SIG-M5 treated with dmso at 0.1 percent for 504 hours (cell line): ENCODE results near the gene HPS5.

ENCODE experiments used
- DNase-seq: peaks from one replicate; lab custom pipeline; 2025; ENCODE audit not compliant: unreplicated experiment; lab: John Stamatoyannopoulos, UW

HPS5 gene

DNA sequence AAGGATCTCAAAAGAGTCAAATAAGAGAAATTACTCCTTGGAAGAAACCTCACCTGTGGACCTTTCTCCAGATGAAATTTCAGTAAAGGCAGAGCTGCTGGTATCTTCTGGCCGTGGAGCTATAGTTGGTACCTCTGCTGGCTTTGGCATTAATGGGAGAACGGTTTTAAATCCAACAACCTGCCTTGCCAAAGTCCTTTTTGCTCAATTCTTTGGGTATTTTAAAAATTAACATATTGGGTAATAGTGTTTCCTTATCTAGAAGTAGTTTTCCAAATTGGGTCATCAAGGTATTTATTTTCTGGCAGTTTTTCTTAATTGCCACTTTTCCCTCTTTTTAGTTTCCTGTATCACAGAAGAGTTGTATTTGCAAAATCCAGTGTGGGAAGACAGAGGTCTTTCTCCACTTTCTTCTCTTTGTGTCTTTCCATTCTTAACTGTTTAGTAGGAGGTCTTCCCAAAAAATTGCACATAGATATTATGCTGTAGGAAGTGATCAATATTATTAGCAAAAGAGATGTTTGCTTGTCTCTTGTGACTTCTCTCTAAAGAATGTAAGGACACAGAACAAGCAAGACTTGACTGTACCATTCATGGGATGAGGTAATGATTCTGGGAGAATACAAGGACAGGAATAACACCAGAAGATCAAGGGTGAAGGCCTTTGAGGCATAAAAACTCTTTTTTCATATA, 85.1 kb downstream of the HPS5 start, which contains the start of gene SAA4:
Gene SAA4 (minus strand): TSS at position 139 of the 693 bp plus-strand sequence. CDS start 876 bp downstream, outside the sequence.
- DNase-seq, result no peak

DNA sequence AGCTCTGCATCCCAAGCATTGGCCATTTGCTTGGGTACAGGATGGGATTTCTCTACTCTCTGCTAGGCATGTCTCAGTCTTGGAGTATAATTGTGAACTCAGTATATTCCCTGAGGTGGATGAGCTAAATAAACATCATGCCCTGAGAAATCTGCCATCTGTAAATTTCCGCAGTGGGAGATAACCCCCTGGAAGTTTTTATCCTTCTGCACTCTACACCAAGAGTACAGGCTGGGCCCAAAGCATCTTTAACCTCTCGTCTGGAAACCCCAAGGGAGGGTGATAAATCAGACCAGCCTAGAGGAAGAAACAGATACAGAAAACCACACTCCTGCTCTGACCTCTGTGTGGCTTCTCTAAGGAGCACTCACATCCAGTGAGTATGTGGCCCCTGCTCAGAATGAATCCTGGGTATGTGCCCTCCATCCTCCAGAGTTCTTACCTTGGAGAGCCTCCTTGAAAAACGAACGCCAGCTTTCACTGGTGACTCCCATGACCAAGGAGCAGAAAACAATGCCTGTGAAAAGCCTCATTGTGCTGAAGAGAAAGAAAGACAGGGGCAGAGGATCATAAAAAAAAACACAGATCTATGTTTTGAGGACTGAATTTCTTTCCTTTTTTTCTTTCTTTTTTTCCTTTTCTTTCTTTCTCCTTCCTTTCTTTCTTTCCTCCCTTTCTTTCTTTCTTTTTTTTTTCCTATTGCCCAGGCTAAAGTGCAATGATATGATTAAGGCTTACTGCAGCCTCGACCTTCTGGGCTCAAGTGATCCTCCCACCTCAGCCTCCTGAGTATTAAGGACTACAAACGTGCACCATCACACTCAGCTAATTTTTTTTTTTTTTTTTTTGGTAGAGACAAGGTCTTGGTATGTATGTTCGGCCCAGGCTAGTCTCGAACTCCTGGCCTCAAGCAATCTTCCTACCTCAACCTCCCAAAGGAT, 86.3 kb downstream of the HPS5 start:
- no peak for DNase-seq

DNA sequence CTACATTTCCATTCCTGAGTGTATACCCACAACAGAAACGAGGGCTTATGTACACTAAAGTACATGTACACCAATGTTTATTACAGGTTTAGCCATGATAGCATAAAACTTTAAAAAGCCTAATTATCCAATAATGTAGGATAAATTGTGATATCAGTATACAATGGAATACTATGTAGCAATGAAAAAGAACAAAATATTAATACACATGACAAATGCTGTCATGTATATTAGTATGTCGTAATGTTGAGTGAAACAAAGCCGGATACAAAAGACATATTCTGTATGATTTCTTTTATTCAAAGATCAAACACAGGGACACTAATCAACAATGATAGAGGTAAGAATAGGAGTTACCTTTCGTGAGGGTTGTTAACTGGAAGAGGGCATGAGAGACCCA, 88.0 kb downstream of the HPS5 start:
- DNase-seq, result no peak

GRCh38 chr11:18230859-18231258, 91.1 kb downstream of the HPS5 start:
- DNase-seq, result no peak

GRCh38 chr11:18229501-18229900, 92.4 kb downstream of the HPS5 start:
- DNase-seq, result peak; percentile 19
